ENCODE results near the gene SLC39A13. TPM values are rescaled to one million over a fixed set of nuclear protein-coding genes. Genes with fewer than 3 reads are reported as not detected.
A peak's percentile ranks its signal among the peaks of the same experiment; 100 is the strongest.

The SLC39A13 gene
- 10 to 100 TPM; 10.0 to 10.5 TPM for total RNA-seq

DNA sequence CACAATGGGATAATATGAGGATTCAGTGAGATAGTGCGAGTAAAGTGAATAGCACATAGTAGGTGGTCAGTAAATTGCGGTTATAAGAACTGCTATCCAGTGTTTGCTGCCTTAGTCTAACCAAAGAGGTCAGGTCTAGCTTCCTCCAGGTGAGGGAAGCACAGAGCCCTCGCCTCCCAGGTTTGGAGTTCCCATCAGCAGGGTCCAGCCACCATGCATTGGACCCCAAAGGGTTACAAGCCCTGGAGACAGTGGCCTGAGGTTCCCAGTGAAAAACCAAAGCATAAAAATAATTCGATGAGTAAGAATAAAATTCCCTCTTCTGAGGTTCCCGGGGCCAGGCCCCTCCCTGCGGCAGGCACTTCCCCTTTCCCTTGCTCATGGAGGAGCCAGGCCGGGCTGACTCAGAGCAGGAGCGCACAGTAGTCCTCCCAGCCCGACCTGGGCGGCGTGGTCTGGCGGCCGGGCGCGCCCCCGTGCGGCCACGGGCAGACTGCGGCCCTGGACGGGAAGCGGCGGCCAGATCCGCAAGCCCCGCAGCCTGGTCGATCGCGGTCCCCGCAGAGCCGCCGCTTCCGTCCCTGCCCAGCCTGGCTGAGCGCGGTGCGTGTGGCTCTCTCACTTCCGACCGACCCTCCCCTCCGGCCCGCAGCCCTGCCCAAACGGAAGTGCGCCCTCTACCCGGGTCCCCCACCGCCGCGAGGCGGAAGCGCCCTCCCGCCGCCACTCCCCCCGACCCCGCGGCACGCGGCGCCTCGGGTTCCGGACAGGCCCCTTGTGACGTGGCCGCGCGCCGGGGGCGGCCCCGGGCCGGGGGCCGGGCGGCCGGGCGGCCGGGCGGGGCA is at the start of gene SLC39A13:
Gene SLC39A13 (plus strand): TSS at position 845 of the 845 bp plus-strand sequence. CDS start 1,505 bp downstream, outside the sequence.
- ChIA-PET POLR2A (interaction anchor here (0.6 to 6.4 kb wide), 6 partner anchors 8 to 185 kb away, joined by 3 to 54 read pairs (median 4); partner anchors contain the start of gene PSMC3), CTCF (interaction anchor here (0.8 to 6.7 kb wide), 5 partner anchors 14 to 46 kb away, joined by 3 to 108 read pairs (median 4); partner anchors contain the start of gene PSMC3)
- H3K36me3 Mint-ChIP-seq (ENCODE audit: low read depth) = no peaks in the 10 kb centered on the region
- ATAC-seq (peak; percentile 92), DNase-seq (peak; percentile 90)
- peak within 1 kb of the TSS; percentile 94 for H3K27ac Mint-ChIP-seq
- TF ChIP-seq, protein P1, sequence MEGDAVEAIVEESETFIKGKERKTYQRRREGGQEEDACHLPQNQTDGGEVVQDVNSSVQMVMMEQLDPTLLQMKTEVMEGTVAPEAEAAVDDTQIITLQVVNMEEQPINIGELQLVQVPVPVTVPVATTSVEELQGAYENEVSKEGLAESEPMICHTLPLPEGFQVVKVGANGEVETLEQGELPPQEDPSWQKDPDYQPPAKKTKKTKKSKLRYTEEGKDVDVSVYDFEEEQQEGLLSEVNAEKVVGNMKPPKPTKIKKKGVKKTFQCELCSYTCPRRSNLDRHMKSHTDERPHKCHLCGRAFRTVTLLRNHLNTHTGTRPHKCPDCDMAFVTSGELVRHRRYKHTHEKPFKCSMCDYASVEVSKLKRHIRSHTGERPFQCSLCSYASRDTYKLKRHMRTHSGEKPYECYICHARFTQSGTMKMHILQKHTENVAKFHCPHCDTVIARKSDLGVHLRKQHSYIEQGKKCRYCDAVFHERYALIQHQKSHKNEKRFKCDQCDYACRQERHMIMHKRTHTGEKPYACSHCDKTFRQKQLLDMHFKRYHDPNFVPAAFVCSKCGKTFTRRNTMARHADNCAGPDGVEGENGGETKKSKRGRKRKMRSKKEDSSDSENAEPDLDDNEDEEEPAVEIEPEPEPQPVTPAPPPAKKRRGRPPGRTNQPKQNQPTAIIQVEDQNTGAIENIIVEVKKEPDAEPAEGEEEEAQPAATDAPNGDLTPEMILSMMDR (IDR thresholded peaks at IDR 0.05) = peak; percentile 79
- no peaks in the 10 kb centered on the region for H3K27me3 Mint-ChIP-seq
- no peaks in the 10 kb centered on the region for H3K9me3 Mint-ChIP-seq
- intact Hi-C loops (cut with micrococcal nuclease) = loop anchor here (2.0 kb wide), 1 partner anchor 35 kb away; no protein-coding TSS in a partner anchor
- H3K4me3 Mint-ChIP-seq = peak within 1 kb of the TSS; percentile 88
- H3K4me1 Mint-ChIP-seq (ENCODE audit: low read depth) = peaks cover 21% of the 10 kb centered on the region

DNA sequence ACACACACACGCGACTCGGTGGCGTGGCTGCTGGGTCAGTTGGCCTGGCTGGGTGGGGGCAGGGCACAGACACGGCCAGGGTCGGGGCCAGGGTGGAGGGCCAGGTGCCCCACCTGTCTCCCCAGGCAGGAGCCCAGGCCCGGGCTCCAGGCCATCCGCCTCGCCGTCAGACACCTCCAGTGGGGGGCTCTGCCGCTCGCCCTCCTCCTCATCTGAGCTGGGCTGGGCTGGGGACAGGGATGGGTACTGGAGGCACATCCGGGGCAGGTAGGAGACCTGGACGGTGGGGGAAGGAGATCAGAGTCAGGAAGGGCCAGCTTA is 49.7 kb upstream of the SLC39A13 start:
- H3K4me1 Mint-ChIP-seq (ENCODE audit: low read depth) = peaks cover 12% of the 10 kb centered on the region
- no peak for DNase-seq
- no peak overlapping the region for H3K4me3 Mint-ChIP-seq
- H3K27ac Mint-ChIP-seq = no peak overlapping the region
- CTCF ChIA-PET = interaction anchor here (2.6 kb wide), 1 partner anchor 14 kb away, joined by 21 read pairs; no protein-coding TSS in a partner anchor
- POLR2A ChIA-PET = interaction anchor here (1.1 kb wide), 1 partner anchor 122 kb away, joined by 3 read pairs; no protein-coding TSS in a partner anchor
- intact Hi-C loops (cut with micrococcal nuclease) = no loop called here
- no peaks in the 10 kb centered on the region for H3K36me3 Mint-ChIP-seq (ENCODE audit: low read depth)
- TF ChIP-seq, protein P1 (IDR thresholded peaks at IDR 0.05) = no peak
- no peaks in the 10 kb centered on the region for H3K27me3 Mint-ChIP-seq
- H3K9me3 Mint-ChIP-seq = no peaks in the 10 kb centered on the region
- no peak for ATAC-seq

DNA sequence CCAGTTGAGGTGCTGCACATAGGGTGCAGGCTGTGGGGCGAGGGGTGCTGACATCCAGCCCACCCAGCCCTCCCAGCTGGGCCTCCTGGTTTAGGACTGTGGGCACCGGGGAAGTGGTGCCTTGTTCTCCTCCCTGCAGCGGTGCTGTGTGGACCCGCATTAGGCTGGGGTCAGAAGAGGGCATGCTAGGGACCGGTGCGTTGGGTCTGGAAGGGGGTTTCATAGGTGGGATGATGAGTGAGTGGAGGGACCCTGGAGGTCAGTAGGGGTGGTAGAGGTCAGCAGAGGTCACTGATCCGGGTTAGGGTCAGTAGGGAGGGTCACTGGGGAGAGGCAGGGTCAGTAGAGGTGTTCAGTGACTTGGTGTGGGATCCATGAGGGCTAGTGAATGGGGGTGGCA is 49.2 kb upstream of the SLC39A13 start:
- H3K9me3 Mint-ChIP-seq = no peaks in the 10 kb centered on the region
- H3K4me1 Mint-ChIP-seq (ENCODE audit: low read depth) = peaks cover 12% of the 10 kb centered on the region
- CTCF ChIA-PET = interaction anchor here (1.0 to 2.6 kb wide), 3 partner anchors 13 to 181 kb away, joined by 3 to 21 read pairs (median 4); no protein-coding TSS in a partner anchor
- H3K27ac Mint-ChIP-seq = peak overlapping the region; percentile 48
- H3K4me3 Mint-ChIP-seq = no peak overlapping the region
- ATAC-seq = no peak
- TF ChIP-seq, protein P1 (IDR thresholded peaks at IDR 0.05) = no peak
- DNase-seq = no peak
- H3K36me3 Mint-ChIP-seq (ENCODE audit: low read depth) = no peaks in the 10 kb centered on the region
- POLR2A ChIA-PET = interaction anchor here (1.0 to 1.1 kb wide), 2 partner anchors 68 to 122 kb away, joined by 3 to 4 read pairs; partner anchors contain the start of gene PSMC3
- intact Hi-C loops (cut with micrococcal nuclease) = no loop called here
- H3K27me3 Mint-ChIP-seq = no peaks in the 10 kb centered on the region

DNA sequence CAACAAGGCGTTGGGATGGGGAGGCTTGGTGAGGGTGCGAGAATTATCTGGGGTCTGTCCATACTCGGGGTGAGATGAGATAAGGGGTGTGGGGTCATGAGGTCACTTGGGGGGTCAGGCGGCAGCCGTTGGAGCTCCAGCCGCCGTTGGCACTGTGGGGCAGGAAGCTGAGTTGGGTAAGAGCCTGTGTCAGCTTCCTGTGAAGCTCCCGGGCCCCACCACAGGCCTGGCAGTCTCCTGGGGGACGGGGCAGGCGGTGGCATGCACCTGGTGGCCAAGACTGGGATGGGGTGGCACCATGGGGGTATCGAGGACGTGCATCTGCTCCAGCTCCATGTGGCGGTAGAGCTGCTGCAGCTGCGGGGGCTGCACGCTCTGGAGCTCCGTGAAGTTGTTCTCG is 48.8 kb upstream of the SLC39A13 start:
- no peaks in the 10 kb centered on the region for H3K9me3 Mint-ChIP-seq
- no peaks in the 10 kb centered on the region for H3K36me3 Mint-ChIP-seq (ENCODE audit: low read depth)
- H3K4me3 Mint-ChIP-seq = no peak overlapping the region
- H3K4me1 Mint-ChIP-seq (ENCODE audit: low read depth) = peaks cover 12% of the 10 kb centered on the region
- TF ChIP-seq, protein P1 (IDR thresholded peaks at IDR 0.05) = no peak
- peak overlapping the region; percentile 48 for H3K27ac Mint-ChIP-seq
- DNase-seq (peak; percentile 23), ATAC-seq (peak; percentile 37)
- H3K27me3 Mint-ChIP-seq = no peaks in the 10 kb centered on the region
- intact Hi-C loops (cut with micrococcal nuclease) = no loop called here
- CTCF ChIA-PET = interaction anchor here (1.0 to 2.6 kb wide), 3 partner anchors 13 to 181 kb away, joined by 3 to 21 read pairs (median 4); no protein-coding TSS in a partner anchor
- POLR2A ChIA-PET = interaction anchor here (1.0 to 1.5 kb wide), 3 partner anchors 15 to 123 kb away, joined by 3 to 4 read pairs (median 4); partner anchors contain the start of gene PSMC3

Measured in activated CD8-positive, alpha-beta T cell treated with anti-CD3 and anti-CD28 coated beads for 36 hours (primary cell).